Spleen (tissue), 7 donors: ENCODE results near the gene NKAIN4.

Experiments used
- CTCF ChIP-seq, 11 experiments: fragments of 200-600 bp in 7 of 11; fragments of 450-650 bp in 4 of 11; sonication (generic) in 4 of 11; IDR thresholded peaks in 8 of 11; conservative IDR thresholded peaks in 3 of 11; 1 replicate in 7 of 11; 2 replicates in 4 of 11; pipeline versions ENCODE4 v1.4.0 to v1.8.0; 2016 to 2021; ENCODE audit warnings: antibody characterized with exemption in 11 of 11, inconsistent platforms in 4 of 11, mild to moderate bottlenecking in 1 of 11
- POLR2A ChIP-seq, 3 donors: fragments of 450-650 bp; IDR thresholded peaks; one replicate each; pipeline ENCODE4 v1.5.1; 2017; ENCODE audit warnings: antibody characterized with exemption in 3 of 3, mild to moderate bottlenecking in 1 of 3
- POLR2AphosphoS5 ChIP-seq, 3 donors: sonication (generic); formaldehyde crosslinking; IDR thresholded peaks; one replicate each; pipeline ENCODE4 v1.5.1; 2017; ENCODE audit warnings: antibody characterized with exemption in 3 of 3
- donor health status: DM: no; HTN: no; CAD: no; lungs with moderate emphysema.
- donor health status: DM: no; HTN: no; CAD: no.
- donor health status: DM: no; HTN: no; CAD: no.

GRCh38 chr20:63277466-63278272 is 23.4 kb upstream of the NKAIN4 start:
- TF ChIP-seq POLR2A (IDR thresholded peaks at IDR 0.05) (no peak), CTCF (IDR thresholded peaks at IDR 0.05 in 8 of 11, conservative IDR thresholded peaks at IDR 0.05 in 3 of 11) (no peak), POLR2AphosphoS5 (IDR thresholded peaks at IDR 0.05) (no peak)
